Measurements from ENCODE around the gene MSTO1.
"Not testable (repeated sequence)": the region's sequence is repeated elsewhere in the genome, so short reads cannot be mapped to it uniquely, and the experiment has no call there.

MSTO1 gene

DNA sequence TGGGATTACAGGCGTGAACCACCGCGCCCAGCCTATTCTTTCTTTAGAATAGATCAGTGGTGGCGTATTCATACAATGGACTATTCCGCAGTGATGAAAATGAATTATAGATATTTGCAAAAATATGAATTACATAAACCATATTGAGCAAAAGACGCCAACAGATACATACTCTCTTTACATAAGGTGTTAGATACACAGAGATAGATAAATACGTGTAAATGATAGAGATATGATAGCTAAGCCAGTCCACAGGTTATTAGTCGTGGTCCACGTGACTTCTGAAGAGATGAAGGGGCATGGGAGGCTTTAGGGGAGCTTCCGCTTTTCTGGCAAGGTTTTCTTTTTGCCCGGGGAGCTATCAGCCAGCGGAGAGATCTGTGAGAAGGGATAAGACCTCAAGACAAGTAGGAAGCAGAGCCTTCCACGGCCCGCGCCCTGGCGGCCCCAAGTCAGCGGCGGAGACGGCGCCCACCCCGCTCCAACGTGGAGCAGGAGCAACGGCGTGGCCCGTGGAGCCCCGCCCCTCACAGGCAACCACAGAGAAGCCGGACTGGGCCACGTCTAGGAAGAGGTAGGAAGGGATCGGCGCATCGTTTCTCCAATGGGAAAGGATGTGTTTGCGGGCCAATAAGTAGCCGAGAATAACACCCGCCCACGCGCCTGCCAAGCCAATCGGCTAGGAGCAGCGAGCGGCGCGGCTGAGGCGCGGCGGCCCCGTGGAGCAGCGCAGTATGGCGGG is at the start of gene MSTO1:
Gene MSTO1, plus strand, starts transcription at position 704 of the 742 bp plus-strand sequence. Its CDS starts 31 bp downstream, at position 735.
- DNase-seq (ENCODE audit: low read depth in 2 of 2) = peak; percentile 83 to 97

DNA sequence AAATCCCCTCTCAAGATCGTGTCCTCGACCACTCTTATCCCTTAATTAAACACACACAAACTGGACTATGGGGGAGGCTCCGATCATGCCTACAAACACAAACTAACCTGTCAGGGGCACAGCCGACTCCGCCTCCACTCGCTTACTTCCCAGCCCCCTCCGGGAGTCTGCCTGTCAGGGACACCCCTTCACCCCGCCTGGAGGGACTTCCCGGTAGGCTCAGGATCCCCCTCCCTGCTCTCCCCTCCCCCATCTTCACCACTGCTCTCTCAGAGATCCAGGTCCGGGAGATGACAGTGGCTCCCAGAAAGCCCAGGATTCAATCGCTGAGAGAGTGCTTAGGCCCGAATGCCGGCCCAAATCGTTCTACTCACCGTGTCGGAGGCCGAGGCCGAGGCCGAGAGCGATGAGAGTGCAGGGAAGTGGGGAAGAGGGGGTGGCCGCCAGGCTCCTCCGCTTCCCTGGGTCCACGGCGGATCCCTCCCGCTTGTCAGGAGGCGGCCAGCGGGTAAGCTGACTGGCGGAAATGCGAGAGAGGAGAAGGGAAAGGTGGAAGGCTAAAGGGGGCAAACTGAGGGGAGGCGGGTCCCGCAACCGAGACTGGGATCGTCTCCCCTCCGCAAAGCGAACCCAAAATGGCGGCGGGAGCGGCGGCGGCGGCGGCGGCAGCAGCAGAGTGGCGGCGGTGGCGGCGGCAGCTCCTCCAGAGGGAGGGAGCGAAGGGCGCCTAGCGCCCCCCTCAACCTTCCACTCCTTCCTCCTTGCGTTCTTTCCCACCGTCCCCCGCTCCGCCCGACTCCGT is 48.0 kb upstream of the MSTO1 start:
- peak; percentile 10 to 38 for DNase-seq (ENCODE audit: low read depth in 2 of 2)

DNA sequence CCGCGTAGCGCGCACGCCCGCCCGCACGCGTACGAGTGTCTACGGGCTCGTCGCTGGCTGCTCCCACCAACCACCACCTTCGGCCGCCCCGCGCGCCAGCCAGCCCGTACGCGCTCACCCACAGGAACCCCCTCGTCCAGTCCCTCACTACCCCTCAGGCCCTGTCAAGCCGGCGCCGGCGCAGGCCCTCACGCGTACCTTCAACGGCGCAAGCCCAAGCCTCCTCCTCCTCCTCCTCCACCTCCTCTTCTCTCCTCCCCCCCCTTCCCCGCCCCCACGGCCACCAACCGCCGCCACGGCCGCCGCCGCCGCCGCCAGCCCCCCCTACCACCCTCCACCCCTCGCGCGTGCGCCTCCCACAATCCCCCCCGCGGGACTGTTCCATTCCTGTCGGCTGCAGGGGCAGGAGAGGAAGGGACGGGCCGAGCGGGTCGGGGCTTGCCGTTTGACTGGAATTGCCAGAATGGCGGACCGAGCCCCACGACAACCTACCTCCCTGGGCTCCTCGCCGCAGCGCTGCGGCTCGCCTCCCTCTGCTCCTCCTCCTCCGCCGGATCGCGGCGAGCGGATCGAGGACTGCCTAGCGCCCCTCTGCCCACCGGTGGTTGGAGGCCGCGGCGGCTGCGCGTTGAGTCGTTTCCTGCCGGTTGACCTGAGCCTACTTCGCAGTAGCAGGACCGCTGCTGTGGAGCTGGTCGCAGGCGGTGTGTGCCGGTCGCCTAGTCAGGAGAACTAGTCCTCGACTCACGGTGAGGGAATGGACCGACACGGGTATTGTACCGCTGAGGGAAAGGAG is 47.2 kb upstream of the MSTO1 start, which contains the start of gene ASH1L:
Gene ASH1L, minus strand, starts transcription at position 223 of the 796 bp plus-strand sequence. CDS start 41,284 bp downstream, outside the sequence.
- DNase-seq (ENCODE audit: low read depth in 2 of 2) = peak; percentile 85 to 87

DNA sequence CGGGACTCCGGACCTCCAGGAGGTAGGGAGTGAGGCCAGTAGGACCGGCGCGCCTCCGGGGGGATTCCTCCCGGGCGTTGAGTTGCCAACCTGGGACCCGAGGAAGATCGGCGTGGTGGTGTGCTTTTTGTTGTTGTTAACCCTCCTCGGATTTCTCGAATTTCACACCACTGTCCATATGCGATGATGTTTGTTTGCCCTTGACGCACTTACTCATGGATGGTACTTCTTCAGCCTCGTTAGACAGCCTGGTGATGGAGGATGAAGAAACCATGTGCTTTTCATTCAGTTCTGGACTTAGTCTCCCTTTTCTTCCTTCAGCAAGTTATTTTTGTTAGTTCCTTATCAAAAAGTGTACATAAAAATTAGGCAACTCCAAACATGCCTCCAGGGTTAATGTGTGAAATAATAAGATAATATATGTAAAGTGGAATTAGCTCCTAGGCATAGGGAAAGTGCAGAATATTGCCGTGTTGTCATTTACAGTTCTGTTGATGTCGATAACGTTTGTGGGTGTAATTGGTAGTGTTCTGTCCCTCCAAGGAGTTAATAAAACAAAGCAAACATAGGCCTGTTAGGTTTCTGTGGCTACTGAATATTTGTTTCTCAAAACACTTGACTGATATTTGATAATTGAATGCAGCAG is 46.5 kb upstream of the MSTO1 start:
- not testable (repeated sequence) for DNase-seq (ENCODE audit: low read depth in 2 of 2)

DNA sequence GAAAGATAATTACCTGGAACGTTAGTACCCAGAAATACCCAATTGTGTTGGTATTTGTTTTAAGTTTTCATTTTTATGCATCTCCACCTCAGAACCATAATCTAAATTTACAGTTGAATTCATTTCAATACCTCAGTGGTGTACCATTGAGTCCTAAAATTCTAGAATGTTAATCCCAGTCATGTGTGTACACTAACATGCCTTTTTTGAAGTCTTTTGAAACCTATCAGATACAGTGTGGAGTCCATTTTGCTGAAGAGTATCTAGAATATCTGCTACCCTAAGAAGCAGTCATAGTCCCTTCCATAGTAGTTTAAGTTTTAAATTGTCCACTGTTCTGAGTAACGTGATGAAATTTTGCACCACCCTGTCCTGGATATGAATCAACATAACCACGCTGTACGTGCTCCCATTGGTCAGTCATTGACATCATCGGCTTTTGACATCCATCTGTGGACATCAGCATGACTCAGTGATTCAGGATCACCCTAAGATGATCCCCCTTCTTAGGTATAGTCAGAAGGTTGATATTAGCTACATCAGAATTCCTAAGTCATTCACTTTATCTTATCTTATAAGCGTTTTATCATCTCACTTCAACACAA is 39.9 kb upstream of the MSTO1 start:
- no peak for DNase-seq (ENCODE audit: low read depth in 2 of 2)

DNA sequence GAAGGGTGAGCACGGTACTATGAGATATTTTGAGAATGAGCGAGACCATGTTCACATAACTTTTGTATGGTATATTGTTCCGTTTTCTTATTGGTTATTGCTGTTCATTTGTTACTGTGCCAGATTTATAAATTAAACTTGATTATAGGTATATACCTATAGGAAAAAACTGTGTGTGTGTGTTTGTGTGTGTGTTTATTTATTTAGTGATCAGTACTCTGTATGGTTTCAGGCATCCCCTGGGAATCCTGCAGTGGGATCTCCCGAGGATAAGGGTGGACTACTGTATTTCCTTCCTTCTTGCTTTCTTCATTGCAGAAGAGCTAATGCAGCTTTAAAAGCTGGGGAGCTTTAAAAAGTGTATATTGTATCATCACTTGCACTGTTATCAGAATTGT is 39.4 kb upstream of the MSTO1 start:
- DNase-seq (ENCODE audit: low read depth in 2 of 2) = no peak

DNA sequence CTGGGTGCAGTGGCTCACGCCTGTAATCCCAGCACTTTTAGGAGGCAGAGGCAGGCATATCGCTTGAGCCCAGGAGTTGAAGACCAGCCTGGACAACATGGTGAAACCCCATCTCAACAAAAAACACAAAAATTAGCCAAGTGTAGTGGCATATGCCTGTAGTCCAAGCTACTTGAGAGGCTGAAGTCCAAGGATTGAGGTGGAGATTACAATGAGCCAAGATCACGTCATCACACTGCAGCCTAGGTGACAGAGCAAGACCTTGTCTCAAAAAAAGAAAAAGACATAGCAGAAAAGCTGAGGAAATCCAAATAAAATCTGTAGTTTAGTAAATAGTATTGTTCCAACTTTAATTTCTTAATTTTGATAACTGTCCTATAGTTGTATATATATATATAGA is 35.9 kb upstream of the MSTO1 start:
- no peak for DNase-seq (ENCODE audit: low read depth in 2 of 2)

DNA sequence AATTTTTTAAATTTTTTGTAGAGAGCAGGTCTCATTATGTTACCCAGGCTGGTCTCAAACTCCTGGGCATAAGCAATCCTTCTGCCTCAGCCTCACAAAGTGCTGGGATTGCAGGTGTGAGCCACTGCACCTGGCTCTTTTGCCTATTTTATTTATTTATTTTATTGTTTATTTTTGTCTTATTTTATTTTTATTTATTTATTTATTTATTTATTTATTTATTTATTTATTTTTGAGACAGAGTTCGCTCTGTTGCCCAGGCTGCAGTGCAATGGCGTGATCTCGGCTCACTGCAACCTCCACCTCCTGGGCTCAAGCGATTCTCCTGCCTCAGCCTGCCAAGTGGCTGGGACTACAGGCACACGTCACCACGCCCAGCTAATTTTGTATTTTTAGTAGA is 34.4 kb upstream of the MSTO1 start:
- DNase-seq (ENCODE audit: low read depth in 2 of 2) = not testable (repeated sequence)

DNA sequence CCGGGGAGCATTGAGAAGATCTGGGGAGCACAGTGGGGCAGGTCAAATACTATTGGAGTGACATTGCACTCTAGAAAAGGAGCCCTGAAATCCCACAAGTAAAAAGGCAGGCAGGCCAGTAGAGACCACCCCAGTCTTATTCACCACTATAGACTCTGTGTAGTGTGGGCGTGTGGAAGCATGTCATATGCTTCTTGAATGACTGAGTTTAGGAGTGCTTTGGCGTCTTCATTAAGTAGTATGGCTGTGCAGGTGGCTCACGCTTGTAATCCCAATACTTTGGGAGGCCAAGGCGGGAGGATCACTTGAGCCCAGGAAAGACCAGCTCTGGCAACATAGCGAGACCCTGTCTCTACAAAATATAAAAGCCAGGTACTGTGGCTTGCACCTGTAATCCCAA is 26.2 kb upstream of the MSTO1 start:
- DNase-seq (ENCODE audit: low read depth in 2 of 2) = not testable (repeated sequence)

DNA sequence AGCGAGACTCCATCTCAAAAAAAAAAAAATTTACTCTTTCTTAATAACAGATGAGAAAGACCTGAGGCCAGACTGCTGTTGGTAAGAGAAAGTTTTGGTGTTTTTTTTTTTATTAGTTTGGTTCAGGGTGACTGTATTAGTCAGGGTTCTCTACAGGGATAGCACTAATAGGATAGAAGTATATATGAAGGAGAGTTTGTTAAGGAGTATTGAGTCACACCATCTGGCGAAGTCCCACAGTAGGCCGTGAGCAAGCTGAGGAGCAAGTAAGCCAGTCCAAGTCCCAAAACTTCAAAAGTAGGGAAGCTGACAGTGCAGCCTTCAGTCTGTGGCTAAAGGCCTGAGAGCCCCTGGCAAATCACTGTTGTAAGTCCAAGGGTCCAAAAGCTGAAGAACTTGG is 20.7 kb upstream of the MSTO1 start:
- not testable (repeated sequence) for DNase-seq (ENCODE audit: low read depth in 2 of 2)

DNA sequence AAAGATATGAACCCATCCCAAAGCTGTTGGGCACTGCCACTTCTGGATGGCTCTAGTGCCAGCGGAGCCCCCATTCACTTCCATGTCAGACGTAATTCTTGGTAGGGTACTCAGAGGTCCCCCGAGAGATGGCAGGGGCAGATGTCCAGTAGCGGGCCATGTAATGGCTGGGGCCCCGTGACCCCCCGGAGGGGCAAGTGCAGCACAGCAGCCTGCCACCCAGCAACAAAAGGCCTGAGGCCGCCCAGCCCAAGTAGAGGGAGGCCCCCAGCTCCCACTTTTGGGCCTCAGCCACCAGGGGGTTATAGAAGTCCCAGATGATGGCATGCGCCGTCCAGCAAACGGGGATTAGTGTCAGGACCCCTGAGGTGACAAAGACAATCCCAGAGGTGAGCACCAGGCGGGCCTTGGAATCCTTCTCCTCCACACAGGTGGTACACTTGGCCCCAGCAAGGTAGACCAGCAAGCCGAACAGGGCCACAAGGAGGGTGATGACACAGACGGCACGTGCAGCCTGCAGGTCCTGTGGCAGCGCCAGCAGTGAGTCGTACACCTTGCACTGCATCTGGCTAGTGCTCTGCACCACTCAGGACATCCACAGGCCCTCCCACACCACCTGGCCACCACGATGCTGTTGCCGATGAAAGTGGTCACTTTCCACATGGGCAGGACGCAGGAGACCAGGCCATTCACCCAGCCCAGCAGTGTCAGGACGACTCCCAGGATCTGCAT is 19.3 kb upstream of the MSTO1 start:
- not testable (repeated sequence) for DNase-seq (ENCODE audit: low read depth in 2 of 2)

DNA sequence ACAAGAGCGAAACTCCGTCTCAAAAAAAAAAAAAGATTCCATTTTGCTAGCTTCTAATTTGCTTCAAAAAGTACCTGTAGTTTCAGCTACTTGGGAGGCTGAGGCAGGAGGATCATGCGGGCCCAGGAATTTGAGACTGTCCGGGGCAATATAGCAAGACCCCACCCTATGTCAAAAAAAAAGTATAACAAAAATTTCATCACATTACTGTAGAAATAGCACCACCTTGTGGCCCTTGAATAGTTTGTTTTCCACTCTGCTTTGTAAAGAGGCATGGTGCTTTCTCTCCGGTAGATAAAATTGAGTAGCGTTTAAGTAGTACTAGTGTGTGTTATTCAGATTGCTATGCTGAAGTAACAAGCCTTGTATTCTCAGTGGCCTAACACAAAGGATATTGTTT is 18.2 kb upstream of the MSTO1 start:
- peak in 1 of 2 donors; percentile 10 for DNase-seq (ENCODE audit: low read depth in 2 of 2)

DNA sequence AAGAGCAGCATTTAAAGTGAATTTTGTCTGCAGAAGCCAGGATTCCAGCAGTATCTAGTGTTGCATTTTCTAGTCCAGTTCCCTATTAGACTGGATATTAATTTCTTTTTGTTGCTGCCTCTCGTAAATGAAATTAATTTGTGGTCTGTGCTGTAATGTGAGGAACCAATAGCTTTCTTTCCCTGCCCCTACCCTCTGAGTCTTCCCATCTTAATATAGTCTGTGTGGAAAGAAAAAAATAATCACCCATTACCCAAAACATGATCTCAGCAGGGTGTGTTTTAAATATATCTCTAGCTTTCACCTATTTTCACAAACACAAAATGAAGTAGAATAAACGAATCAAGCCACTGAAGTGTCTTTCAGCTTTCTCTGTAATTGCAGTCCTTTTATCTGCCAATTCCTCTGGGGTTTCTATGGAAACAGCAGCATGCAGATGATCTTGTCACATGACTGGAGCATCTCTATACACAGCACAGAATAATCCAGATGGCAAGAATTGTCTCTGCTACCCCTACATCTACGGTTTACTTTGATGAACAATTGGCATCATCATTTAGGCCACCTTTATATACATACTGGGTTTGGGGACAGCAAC is 14.0 kb upstream of the MSTO1 start:
- DNase-seq (ENCODE audit: low read depth in 2 of 2) = not testable (repeated sequence)

DNA sequence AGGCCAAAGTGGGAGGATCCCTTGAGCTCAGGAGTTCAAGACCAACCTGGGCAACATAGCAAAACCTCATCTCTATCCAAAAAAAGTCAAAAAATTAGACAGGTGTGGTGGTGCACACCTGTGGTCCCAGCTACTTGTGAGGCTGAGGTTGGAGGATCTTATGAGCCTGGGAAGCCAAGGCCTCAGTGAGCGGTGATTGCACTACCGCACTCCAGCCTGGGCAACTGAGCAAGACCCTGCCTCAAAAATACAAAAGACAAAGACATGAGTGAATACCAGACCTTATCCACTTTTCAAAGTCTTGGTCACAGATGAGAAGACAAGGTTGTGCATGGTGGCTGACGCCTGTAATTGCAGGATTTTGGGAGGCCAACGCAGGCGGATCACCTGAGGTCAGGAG is 13.2 kb upstream of the MSTO1 start:
- DNase-seq (ENCODE audit: low read depth in 2 of 2) = no peak

DNA sequence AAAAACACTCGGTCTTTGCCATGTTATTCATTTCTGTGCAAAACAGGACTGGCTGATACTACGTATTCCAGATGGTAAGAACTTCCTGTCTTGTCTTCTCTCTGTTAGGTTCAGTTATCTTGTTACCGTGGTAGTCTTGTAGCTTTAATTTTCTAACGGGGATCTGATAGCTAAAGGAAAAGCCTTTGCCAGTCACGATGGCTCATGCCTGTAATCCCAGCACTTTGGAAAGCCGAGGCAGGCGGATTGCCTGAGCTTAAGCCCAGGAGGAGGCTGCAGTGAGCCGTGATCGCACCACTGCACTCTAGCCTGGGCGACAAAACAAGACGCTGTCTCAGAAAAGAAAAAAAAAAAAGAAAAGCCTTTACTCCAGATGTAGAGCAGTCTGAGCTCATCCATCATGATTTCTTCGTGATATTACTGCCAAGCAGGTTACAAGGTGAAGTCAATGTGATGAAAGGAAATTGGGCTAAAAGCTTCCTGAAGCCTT is 11.1 kb upstream of the MSTO1 start:
- no peak for DNase-seq (ENCODE audit: low read depth in 2 of 2)

DNA sequence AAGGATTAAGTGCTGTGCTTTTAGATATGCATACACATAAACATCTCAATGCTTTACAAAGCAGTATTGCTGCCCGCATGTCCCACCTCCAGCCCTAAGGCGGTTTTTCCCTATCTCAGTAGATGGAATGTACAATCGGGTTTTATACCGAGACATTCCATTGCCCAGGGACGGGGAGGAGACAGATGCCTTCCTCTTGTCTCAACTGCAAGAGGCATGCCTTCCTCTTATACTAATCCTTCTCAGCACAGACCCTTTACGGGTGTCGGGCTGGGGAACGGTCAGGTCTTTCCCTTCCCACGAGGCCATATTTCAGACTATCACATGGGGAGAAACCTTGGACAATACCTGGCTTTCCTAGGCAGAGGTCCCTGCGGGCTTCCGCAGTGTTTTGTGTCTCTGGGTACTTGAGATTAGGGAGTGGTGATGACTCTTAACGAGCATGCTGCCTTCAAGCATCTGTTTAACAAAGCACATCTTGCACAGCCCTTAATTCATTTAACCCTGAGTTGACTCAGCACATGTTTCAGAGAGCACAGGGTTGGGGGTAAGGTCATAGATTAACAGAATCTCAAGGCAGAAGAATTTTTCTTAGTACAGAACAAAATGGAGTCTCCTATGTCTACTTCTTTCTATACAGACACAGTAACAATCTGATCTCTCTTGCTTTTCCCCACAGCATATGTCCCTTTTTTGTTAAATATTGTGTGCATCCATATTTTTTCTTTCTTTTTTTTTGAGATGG is 10.0 kb upstream of the MSTO1 start:
- not testable (repeated sequence) for DNase-seq (ENCODE audit: low read depth in 2 of 2)

DNA sequence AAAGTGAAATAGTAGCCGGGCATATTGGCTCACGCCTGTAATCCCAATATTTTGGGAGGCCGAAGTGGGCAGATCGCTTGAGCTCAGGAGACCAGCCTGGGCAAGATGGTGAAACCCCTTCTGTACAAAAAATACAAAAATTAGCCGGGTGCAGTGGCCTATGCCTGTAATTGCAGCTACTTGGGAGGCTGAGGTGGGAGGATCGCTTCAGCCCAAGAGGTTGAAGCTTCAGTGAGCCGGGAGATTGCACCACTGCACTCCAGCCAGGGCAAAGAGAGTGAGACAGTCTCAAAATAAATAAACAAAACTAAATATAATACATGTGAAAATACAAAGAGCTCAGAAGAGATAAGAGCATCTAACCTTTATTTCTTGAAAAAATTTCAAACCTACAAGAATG is 2.3 kb upstream of the MSTO1 start:
- DNase-seq (ENCODE audit: low read depth in 2 of 2) = no peak

DNA sequence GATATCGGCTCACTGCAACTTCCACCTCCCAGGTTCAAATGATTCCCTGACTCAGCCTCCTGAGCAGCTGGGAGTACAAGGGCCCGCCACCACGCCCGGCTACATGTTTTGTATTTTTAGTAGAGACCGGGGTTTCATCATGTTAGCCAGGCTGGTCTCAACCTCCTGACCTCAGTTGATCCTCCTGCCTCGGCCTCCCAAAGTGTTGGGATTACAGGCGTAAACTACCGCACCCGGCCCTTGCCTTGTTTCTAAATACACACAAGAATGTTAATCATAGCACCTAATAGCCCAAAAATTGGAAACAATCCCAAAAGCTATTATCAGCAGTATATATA is 1.2 kb upstream of the MSTO1 start:
- DNase-seq (ENCODE audit: low read depth in 2 of 2) = no peak

DNA sequence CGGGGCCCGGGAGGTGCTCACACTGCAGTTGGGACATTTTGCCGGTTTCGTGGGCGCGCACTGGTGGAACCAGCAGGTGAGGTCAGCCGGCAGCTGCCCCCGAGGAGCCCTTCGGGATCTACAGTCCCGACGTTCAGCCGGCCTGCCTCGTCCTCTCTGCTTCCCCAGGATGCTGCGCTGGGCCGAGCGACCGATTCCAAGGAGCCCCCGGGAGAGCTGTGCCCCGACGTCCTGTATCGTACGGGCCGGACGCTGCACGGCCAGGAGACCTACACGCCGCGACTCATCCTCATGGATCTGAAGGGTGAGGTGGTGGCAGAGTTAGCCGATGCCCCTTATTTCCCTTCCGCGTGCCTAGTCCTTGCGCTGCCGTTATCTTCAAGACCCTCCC is 234 bp downstream of the MSTO1 start:
- DNase-seq (ENCODE audit: low read depth in 2 of 2) = not testable (repeated sequence)

Data from stimulated activated CD4-positive, alpha-beta T cell treated with anti-CD3 and anti-CD28 coated beads, Interleukin-1b, Interleukin-23, amount 100 ng/mL, for 1 hour (primary cell).